Measurements from ENCODE around the gene FAM118A. TPM values are rescaled to one million over a fixed set of nuclear protein-coding genes. Genes with fewer than 3 reads are reported as not detected.

Gene FAM118A
- total RNA-seq, 1 donor, result 21.7 TPM

DNA sequence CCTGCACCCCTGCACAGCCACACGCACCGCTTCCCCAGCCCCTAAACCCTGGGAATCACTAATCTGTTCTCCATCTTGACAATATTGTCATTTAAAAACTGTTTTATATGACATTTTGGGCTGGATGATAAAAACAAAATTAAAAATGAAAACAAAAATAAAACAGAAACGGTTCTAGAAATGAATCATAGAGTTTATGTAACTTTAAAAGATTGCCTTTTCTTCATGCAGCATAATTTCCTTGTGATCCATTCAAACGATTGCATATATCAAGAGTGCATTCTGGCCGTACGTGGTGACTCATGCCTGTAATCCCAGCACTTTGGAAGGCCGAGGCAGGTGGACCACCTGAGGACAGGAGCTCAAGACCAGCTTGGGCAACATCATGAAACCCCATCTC is 6.6 kb upstream of the FAM118A start:
- H3K9me3 ChIP-seq (ENCODE audit: low read depth, low read length), result no peaks in the 10 kb centered on the region
- TF ChIP-seq, protein P1, sequence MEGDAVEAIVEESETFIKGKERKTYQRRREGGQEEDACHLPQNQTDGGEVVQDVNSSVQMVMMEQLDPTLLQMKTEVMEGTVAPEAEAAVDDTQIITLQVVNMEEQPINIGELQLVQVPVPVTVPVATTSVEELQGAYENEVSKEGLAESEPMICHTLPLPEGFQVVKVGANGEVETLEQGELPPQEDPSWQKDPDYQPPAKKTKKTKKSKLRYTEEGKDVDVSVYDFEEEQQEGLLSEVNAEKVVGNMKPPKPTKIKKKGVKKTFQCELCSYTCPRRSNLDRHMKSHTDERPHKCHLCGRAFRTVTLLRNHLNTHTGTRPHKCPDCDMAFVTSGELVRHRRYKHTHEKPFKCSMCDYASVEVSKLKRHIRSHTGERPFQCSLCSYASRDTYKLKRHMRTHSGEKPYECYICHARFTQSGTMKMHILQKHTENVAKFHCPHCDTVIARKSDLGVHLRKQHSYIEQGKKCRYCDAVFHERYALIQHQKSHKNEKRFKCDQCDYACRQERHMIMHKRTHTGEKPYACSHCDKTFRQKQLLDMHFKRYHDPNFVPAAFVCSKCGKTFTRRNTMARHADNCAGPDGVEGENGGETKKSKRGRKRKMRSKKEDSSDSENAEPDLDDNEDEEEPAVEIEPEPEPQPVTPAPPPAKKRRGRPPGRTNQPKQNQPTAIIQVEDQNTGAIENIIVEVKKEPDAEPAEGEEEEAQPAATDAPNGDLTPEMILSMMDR (IDR thresholded peaks at IDR 0.05; ENCODE audit: extremely low read depth, low read depth, low read length), result no peak
- no peaks in the 10 kb centered on the region for H4K20me1 ChIP-seq (ENCODE audit: insufficient read depth, low read length)
- H3K79me2 ChIP-seq (ENCODE audit: insufficient read depth, low read length), result no peaks in the 10 kb centered on the region
- H2AFZ ChIP-seq (ENCODE audit: low read length), result peak overlapping the region; percentile 56
- peak overlapping the region; percentile 64 for H3K4me2 ChIP-seq (ENCODE audit: insufficient read depth, low read length)
- H3K36me3 ChIP-seq (ENCODE audit: insufficient read depth, low read length), result no peaks in the 10 kb centered on the region
- peaks cover 11% of the 10 kb centered on the region for H3K4me1 ChIP-seq (ENCODE audit: insufficient read depth, low read length)
- H3K27me3 ChIP-seq (ENCODE audit: insufficient read depth, low read length), result no peaks in the 10 kb centered on the region
- H3K27ac ChIP-seq (ENCODE audit: low read depth, low read length), result no peak overlapping the region
- peak overlapping the region; percentile 12 for H3K4me3 ChIP-seq (ENCODE audit: insufficient read depth, low read length)
- DNase-seq (ENCODE audit: insufficient read length, low spot score, missing footprints), result no peak

DNA sequence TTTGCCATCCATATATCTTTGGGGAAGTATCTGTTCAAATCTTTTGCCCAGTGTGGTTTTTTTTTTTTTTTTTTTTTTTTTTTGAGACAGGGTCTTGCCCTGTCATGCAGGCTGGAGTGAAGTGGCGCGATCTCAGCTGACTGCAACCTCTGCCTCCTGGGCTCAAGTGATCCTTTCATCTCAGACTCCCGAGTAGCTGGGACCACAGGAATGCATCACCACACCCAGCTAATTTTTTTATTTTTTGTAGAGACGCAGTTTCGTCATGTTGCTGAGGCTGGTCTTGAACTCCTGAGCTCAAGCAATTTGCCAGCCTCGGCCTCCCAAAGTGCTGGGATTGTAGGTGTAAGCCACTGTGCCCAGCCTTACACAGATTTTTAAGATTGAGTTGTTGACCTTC is 4.8 kb upstream of the FAM118A start:
- H2AFZ ChIP-seq (ENCODE audit: low read length), result no peak overlapping the region
- TF ChIP-seq, protein P1 (IDR thresholded peaks at IDR 0.05; ENCODE audit: extremely low read depth, low read depth, low read length), result no peak
- DNase-seq (ENCODE audit: insufficient read length, low spot score, missing footprints), result no peak

DNA sequence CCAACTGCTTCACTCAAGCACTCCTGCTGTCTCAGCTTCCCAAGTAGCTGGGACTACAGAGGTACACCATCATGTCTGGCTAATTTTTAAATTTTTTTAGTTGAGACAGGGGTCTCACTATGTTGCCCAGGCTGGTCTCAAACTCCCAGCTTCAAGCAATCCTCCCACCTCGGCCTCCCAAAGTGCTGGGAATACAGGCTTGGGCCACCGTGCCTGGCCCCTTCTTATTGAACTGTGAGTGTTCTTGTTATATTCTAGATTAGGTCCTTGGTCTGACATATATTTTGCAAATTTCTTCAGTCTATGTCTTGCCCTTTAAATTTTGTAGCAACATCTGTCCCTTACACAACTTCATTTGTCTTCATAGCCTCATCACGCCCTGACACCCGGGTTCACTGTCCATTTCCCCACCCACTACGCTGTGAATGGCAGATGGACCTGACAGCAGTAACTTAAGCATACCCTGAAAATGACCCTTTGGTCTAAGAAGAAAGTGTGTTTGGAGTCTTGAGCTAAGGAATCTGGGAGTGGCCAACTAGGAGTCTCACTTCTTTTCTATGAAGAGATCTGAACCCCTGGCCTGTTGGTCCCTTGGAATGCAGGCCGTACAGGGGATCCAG is 4.2 kb upstream of the FAM118A start:
- no peak overlapping the region for H3K4me2 ChIP-seq (ENCODE audit: insufficient read depth, low read length)
- H3K79me2 ChIP-seq (ENCODE audit: insufficient read depth, low read length), result peaks cover 7% of the 10 kb centered on the region
- TF ChIP-seq, protein P1 (IDR thresholded peaks at IDR 0.05; ENCODE audit: extremely low read depth, low read depth, low read length), result no peak
- no peaks in the 10 kb centered on the region for H3K36me3 ChIP-seq (ENCODE audit: insufficient read depth, low read length)
- H3K27ac ChIP-seq (ENCODE audit: low read depth, low read length), result no peak overlapping the region
- H3K4me1 ChIP-seq (ENCODE audit: insufficient read depth, low read length), result peaks cover 22% of the 10 kb centered on the region
- H3K27me3 ChIP-seq (ENCODE audit: insufficient read depth, low read length), result no peaks in the 10 kb centered on the region
- no peak overlapping the region for H3K4me3 ChIP-seq (ENCODE audit: insufficient read depth, low read length)
- H4K20me1 ChIP-seq (ENCODE audit: insufficient read depth, low read length), result peaks cover under 1% of the 10 kb centered on the region
- no peaks in the 10 kb centered on the region for H3K9me3 ChIP-seq (ENCODE audit: low read depth, low read length)
- peak; percentile 19 for DNase-seq (ENCODE audit: insufficient read length, low spot score, missing footprints)
- no peak overlapping the region for H2AFZ ChIP-seq (ENCODE audit: low read length)

More for the DNA sequence above, 4.8 kb upstream of the FAM118A start:
- no peak overlapping the region for H3K4me3 ChIP-seq (ENCODE audit: insufficient read depth, low read length)
- no peaks in the 10 kb centered on the region for H3K9me3 ChIP-seq (ENCODE audit: low read depth, low read length)
- H3K4me2 ChIP-seq (ENCODE audit: insufficient read depth, low read length), result no peak overlapping the region
- no peaks in the 10 kb centered on the region for H3K27me3 ChIP-seq (ENCODE audit: insufficient read depth, low read length)
- H4K20me1 ChIP-seq (ENCODE audit: insufficient read depth, low read length), result no peaks in the 10 kb centered on the region
- H3K36me3 ChIP-seq (ENCODE audit: insufficient read depth, low read length), result no peaks in the 10 kb centered on the region
- H3K27ac ChIP-seq (ENCODE audit: low read depth, low read length), result no peak overlapping the region
- H3K79me2 ChIP-seq (ENCODE audit: insufficient read depth, low read length), result peaks cover 2% of the 10 kb centered on the region
- peaks cover 18% of the 10 kb centered on the region for H3K4me1 ChIP-seq (ENCODE audit: insufficient read depth, low read length)

DNA sequence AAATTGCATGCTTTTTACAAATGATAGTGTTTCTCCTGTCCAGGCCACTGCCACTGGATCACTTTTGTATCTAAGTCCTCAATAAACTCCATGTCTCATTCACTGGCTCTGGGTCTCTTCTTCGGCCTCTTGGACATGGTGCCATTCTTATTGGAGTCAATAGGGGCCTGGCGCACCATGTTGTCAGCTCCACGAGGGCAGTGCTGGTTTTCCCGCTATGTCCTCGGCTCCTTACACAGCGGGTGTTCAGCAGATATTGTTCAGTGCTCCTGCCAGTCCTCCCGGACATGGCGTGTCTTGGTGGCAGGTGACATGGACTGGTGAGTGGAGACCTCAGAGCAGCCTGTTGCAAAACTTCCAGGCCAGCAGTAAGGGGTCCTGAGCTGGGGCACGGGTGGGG is 3.6 kb upstream of the FAM118A start:
- Histone ChIP-seq H3K4me2 (ENCODE audit: insufficient read depth, low read length) (no peak overlapping the region), H4K20me1 (ENCODE audit: insufficient read depth, low read length) (peaks cover 6% of the 10 kb centered on the region), H3K9me3 (ENCODE audit: low read depth, low read length) (no peaks in the 10 kb centered on the region), H3K79me2 (ENCODE audit: insufficient read depth, low read length) (peaks cover 13% of the 10 kb centered on the region), H3K27ac (ENCODE audit: low read depth, low read length) (no peak overlapping the region), H3K4me3 (ENCODE audit: insufficient read depth, low read length) (no peak overlapping the region), H3K36me3 (ENCODE audit: insufficient read depth, low read length) (no peaks in the 10 kb centered on the region), H2AFZ (ENCODE audit: low read length) (no peak overlapping the region), H3K4me1 (ENCODE audit: insufficient read depth, low read length) (peaks cover 27% of the 10 kb centered on the region), H3K27me3 (ENCODE audit: insufficient read depth, low read length) (no peaks in the 10 kb centered on the region)
- TF ChIP-seq, protein P1 (IDR thresholded peaks at IDR 0.05; ENCODE audit: extremely low read depth, low read depth, low read length), result no peak
- DNase-seq (ENCODE audit: insufficient read length, low spot score, missing footprints), result peak; percentile 47
